ENCODE data around the gene CEACAM8. TPM values are rescaled to one million over a fixed set of nuclear protein-coding genes. Genes with fewer than 3 reads are reported as not detected.
"Not testable (repeated sequence)": the region's sequence is repeated elsewhere in the genome, so short reads cannot be mapped to it uniquely, and the experiment has no call there.

Gene CEACAM8
- total RNA-seq, 1 donor from 2014 or later = not detected

GRCh38 chr19:42619271-42619670 lies 24.5 kb upstream of the CEACAM8 start:
- Histone ChIP-seq H3K36me3 (ENCODE audit: insufficient read depth, low read length) (no peaks in the 10 kb centered on the region), H3K79me2 (ENCODE audit: insufficient read depth, low read length) (no peaks in the 10 kb centered on the region), H3K4me3 (ENCODE audit: insufficient read depth, low read depth, low read length) (no peak overlapping the region), H4K20me1 (ENCODE audit: insufficient read depth, low read length) (no peaks in the 10 kb centered on the region), H3K4me1 (ENCODE audit: insufficient read depth, low read length) (no peaks in the 10 kb centered on the region), H2AFZ (ENCODE audit: low read depth, low read length) (no peak overlapping the region), H3K27me3 (ENCODE audit: insufficient read depth, low read length) (no peaks in the 10 kb centered on the region), H3K9me3 (ENCODE audit: insufficient read depth, low read depth, low read length) (no peaks in the 10 kb centered on the region), H3K27ac (ENCODE audit: low read depth, low read length) (no peak overlapping the region), H3K4me2 (ENCODE audit: low read length) (no peak overlapping the region), H3K9ac (ENCODE audit: low read length) (no peak overlapping the region)
- no peaks in the 10 kb centered on the region for H3K9me3 Mint-ChIP-seq (ENCODE audit: unreplicated experiment)
- no peak for TF ChIP-seq CTCF (IDR thresholded peaks at IDR 0.05; ENCODE audit: insufficient read depth, low read depth, low read length)
- no peak for TF ChIP-seq EZH2 (IDR thresholded peaks at IDR 0.05; ENCODE audit: insufficient read depth, low read length)
- FAIRE-seq (no peak), DNase-seq (ENCODE audit: low read depth) (no peak)
- no peak overlapping the region for H3K27ac Mint-ChIP-seq (ENCODE audit: unreplicated experiment)
- H3K4me3 Mint-ChIP-seq (ENCODE audit: unreplicated experiment) = no peak overlapping the region
- H3K27me3 Mint-ChIP-seq (ENCODE audit: low read depth, unreplicated experiment) = peaks cover 6% of the 10 kb centered on the region
- H3K4me1 Mint-ChIP-seq (ENCODE audit: low read depth, unreplicated experiment) = no peaks in the 10 kb centered on the region
- H3K36me3 Mint-ChIP-seq (ENCODE audit: low read depth, unreplicated experiment) = no peaks in the 10 kb centered on the region

- no peak overlapping the region for H3K27ac ChIP-seq (ENCODE audit: low read depth, low read length)
- FAIRE-seq = no peak
Measured at GRCh38 chr19:42613666-42614065, 18.9 kb upstream of the CEACAM8 start.

GRCh38 chr19:42610401-42610915 lies 15.7 kb upstream of the CEACAM8 start:
- H3K27ac Mint-ChIP-seq (ENCODE audit: unreplicated experiment); FAIRE-seq; DNase-seq (ENCODE audit: low read depth); H3K9ac ChIP-seq (ENCODE audit: low read length); H3K4me1 ChIP-seq (ENCODE audit: insufficient read depth, low read length); H3K4me3 Mint-ChIP-seq (ENCODE audit: unreplicated experiment); H3K9me3 ChIP-seq (ENCODE audit: insufficient read depth, low read depth, low read length); H3K4me3 ChIP-seq (ENCODE audit: insufficient read depth, low read depth, low read length); H3K9me3 Mint-ChIP-seq (ENCODE audit: unreplicated experiment); H3K4me1 Mint-ChIP-seq (ENCODE audit: low read depth, unreplicated experiment); H3K36me3 ChIP-seq (ENCODE audit: insufficient read depth, low read length); H3K4me2 ChIP-seq (ENCODE audit: low read length); H3K36me3 Mint-ChIP-seq (ENCODE audit: low read depth, unreplicated experiment); H3K79me2 ChIP-seq (ENCODE audit: insufficient read depth, low read length); H2AFZ ChIP-seq (ENCODE audit: low read depth, low read length); H3K27ac ChIP-seq (ENCODE audit: low read depth, low read length); H3K27me3 ChIP-seq (ENCODE audit: insufficient read depth, low read length); H4K20me1 ChIP-seq (ENCODE audit: insufficient read depth, low read length): not testable (repeated sequence)
- H3K27me3 Mint-ChIP-seq (ENCODE audit: low read depth, unreplicated experiment) = peaks cover 19% of the 10 kb centered on the region

More at GRCh38 chr19:42613666-42614065, 18.9 kb upstream of the CEACAM8 start:
- Mint-ChIP-seq H3K27ac (ENCODE audit: unreplicated experiment) (no peak overlapping the region), H3K4me1 (ENCODE audit: low read depth, unreplicated experiment) (no peaks in the 10 kb centered on the region), H3K4me3 (ENCODE audit: unreplicated experiment) (no peak overlapping the region), H3K36me3 (ENCODE audit: low read depth, unreplicated experiment) (no peaks in the 10 kb centered on the region), H3K9me3 (ENCODE audit: unreplicated experiment) (peaks cover 9% of the 10 kb centered on the region), H3K27me3 (ENCODE audit: low read depth, unreplicated experiment) (peaks cover 2% of the 10 kb centered on the region)
- H3K4me3 ChIP-seq (ENCODE audit: insufficient read depth, low read depth, low read length) = no peak overlapping the region
- no peaks in the 10 kb centered on the region for H3K4me1 ChIP-seq (ENCODE audit: insufficient read depth, low read length)
- no peak overlapping the region for H3K4me2 ChIP-seq (ENCODE audit: low read length)
- no peaks in the 10 kb centered on the region for H3K9me3 ChIP-seq (ENCODE audit: insufficient read depth, low read depth, low read length)
- no peaks in the 10 kb centered on the region for H3K79me2 ChIP-seq (ENCODE audit: insufficient read depth, low read length)
- TF ChIP-seq CTCF (IDR thresholded peaks at IDR 0.05; ENCODE audit: insufficient read depth, low read depth, low read length) = no peak
- DNase-seq (ENCODE audit: low read depth) = no peak
- H3K36me3 ChIP-seq (ENCODE audit: insufficient read depth, low read length) = no peaks in the 10 kb centered on the region
- no peak overlapping the region for H3K9ac ChIP-seq (ENCODE audit: low read length)
- H3K27me3 ChIP-seq (ENCODE audit: insufficient read depth, low read length) = no peaks in the 10 kb centered on the region
- no peaks in the 10 kb centered on the region for H4K20me1 ChIP-seq (ENCODE audit: insufficient read depth, low read length)
- no peak overlapping the region for H2AFZ ChIP-seq (ENCODE audit: low read depth, low read length)
